ENCODE results near the gene MUC5AC.
"Not testable (repeated sequence)": the region's sequence is repeated elsewhere in the genome, so short reads cannot be mapped to it uniquely, and the experiment has no call there.

Gene MUC5AC

GRCh38 chr11:1241706-1242105, 84.0 kb downstream of the MUC5AC start:
- no peak for DNase-seq

- DNase-seq = no peak
These were observed 84.5 kb downstream of the MUC5AC start for GRCh38 chr11:1242289-1242688.

- DNase-seq = not testable (repeated sequence)
These were observed 85.0 kb downstream of the MUC5AC start for GRCh38 chr11:1242751-1243150.

- DNase-seq = not testable (repeated sequence)
These were observed 85.8 kb downstream of the MUC5AC start for GRCh38 chr11:1243521-1243920.

DNA sequence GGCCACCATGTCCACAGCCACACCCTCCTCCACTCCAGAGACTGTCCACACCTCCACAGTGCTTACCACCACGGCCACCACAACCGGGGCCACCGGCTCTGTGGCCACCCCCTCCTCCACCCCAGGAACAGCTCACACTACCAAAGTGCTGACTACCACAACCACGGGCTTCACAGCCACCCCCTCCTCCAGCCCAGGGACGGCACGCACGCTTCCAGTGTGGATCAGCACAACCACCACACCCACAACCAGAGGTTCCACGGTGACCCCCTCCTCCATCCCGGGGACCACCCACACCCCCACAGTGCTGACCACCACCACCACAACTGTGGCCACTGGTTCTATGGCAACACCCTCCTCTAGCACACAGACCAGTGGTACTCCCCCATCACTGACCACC, 86.8 kb downstream of the MUC5AC start:
- DNase-seq = not testable (repeated sequence)

DNA sequence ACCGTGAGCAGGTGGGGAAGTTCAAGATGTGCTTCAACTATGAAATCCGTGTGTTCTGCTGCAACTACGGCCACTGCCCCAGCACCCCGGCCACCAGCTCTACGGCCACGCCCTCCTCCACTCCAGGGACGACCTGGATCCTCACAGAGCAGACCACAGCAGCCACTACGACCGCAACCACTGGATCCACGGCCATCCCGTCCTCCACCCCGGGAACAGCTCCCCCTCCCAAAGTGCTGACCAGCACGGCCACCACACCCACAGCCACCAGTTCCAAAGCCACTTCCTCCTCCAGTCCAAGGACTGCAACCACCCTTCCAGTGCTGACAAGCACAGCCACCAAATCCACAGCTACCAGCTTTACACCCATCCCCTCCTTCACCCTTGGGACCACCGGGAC, 88.0 kb downstream of the MUC5AC start:
- not testable (repeated sequence) for DNase-seq

DNA sequence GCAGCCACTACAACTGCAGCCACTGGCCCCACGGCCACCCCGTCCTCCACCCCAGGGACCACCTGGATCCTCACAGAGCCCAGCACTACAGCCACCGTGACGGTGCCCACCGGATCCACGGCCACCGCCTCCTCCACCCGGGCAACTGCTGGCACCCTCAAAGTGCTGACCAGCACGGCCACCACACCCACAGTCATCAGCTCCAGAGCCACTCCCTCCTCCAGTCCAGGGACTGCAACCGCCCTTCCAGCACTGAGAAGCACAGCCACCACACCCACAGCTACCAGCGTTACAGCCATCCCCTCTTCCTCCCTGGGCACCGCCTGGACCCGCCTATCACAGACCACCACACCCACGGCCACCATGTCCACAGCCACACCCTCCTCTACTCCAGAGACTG, 88.5 kb downstream of the MUC5AC start:
- DNase-seq = not testable (repeated sequence)

DNA sequence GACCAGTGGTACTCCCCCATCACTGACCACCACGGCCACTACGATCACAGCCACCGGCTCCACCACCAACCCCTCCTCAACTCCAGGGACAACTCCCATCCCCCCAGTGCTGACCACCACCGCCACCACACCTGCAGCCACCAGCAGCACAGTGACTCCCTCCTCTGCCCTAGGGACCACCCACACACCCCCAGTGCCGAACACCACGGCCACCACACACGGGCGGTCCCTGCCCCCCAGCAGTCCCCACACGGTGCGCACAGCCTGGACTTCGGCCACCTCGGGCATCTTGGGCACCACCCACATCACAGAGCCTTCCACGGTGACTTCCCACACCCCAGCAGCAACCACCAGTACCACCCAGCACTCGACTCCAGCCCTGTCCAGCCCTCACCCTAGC, 89.3 kb downstream of the MUC5AC start:
- DNase-seq = not testable (repeated sequence)

DNA sequence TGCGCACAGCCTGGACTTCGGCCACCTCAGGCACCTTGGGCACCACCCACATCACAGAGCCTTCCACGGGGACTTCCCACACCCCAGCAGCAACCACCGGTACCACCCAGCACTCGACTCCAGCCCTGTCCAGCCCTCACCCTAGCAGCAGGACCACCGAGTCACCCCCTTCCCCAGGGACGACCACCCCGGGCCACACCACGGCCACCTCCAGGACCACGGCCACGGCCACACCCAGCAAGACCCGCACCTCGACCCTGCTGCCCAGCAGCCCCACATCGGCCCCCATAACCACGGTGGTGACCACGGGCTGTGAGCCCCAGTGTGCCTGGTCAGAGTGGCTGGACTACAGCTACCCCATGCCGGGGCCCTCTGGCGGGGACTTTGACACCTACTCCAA, 91.2 kb downstream of the MUC5AC start:
- not testable (repeated sequence) for DNase-seq

GRCh38 chr11:1250411-1250810, 92.7 kb downstream of the MUC5AC start:
- not testable (repeated sequence) for DNase-seq

Measured in activated naive CD4-positive, alpha-beta T cell treated with anti-CD3 and anti-CD28 coated beads, Interleukin-2, amount 50 U/mL, for 16 hours (primary cell).